Vagina (tissue), 2 donors: ENCODE data around the gene IL20RB. TPM values are rescaled to one million over a fixed set of nuclear protein-coding genes. Genes with fewer than 3 reads are reported as not detected.

ENCODE experiments used
- DNase-seq, 2 donors: peaks; one replicate each; pipeline ENCODE4 v3.0.0-alpha.2; 2017; ENCODE audit errors: extremely low spot score in 2 of 2
- H3K27ac ChIP-seq: fragments of 200-600 bp; sonication (generic); one replicate; pipeline ENCODE4 v1.5.1; 2019
- H3K27me3 ChIP-seq: fragments of 200-600 bp; sonication (generic); one replicate; pipeline ENCODE4 v1.5.1; 2019
- H3K36me3 ChIP-seq, 2 donors: fragments of 200-600 bp; sonication (generic); one replicate each; pipeline ENCODE4 v1.5.1; 2017 to 2019
- H3K4me1 ChIP-seq: fragments of 200-600 bp; sonication (generic); one replicate; pipeline ENCODE4 v1.5.1; 2019
- H3K4me3 ChIP-seq, 2 donors: fragments of 200-600 bp; sonication (generic); 1 replicate in 1 of 2; 2 replicates in 1 of 2; pipeline ENCODE4 v1.5.1; 2016 to 2019
- H3K9me3 ChIP-seq: fragments of 200-600 bp; sonication (generic); one replicate; pipeline ENCODE4 v1.5.1; 2019
- POLR2A ChIP-seq, 2 donors: fragments of 450-650 bp; IDR thresholded peaks; one replicate each; pipeline ENCODE4 v1.6.1; 2017; ENCODE audit warnings: antibody characterized with exemption in 2 of 2, mild to moderate bottlenecking in 2 of 2, moderate library complexity in 2 of 2
- POLR2AphosphoS5 ChIP-seq, 2 donors: sonication (generic); formaldehyde crosslinking; IDR thresholded peaks; one replicate each; pipeline ENCODE4 v1.9.0; 2017; ENCODE audit warnings: antibody characterized with exemption in 2 of 2, mild to moderate bottlenecking in 2 of 2, low read depth in 1 of 2; ENCODE audit not compliant: insufficient read depth in 1 of 2
- intact Hi-C: fragments of 100-400 bp; cut with DNase I; formaldehyde crosslinking; loops from one replicate; pipeline ENCODE4 v1.15.1; 2023
- total RNA-seq: library from RNA; depleted of rRNA; stranded (reverse); fragments of >200 nt; gene quantifications from one replicate; pipeline ENCODE4 v1.2.3, GENCODE V29; 2016
- TF ChIP-seq, protein P1 (sequence below), 3 experiments: fragments of 450-650 bp in 2 of 3; fragments of 200-600 bp in 1 of 3; sonication (generic) in 1 of 3; IDR thresholded peaks; one replicate each; pipeline ENCODE4 v1.5.1; 2017 to 2019; ENCODE audit warnings: antibody characterized with exemption in 3 of 3, mild to moderate bottlenecking in 2 of 3, moderate library complexity in 2 of 3

IL20RB gene
- total RNA-seq, 1 donor from 2014 or later: 67.3 TPM

DNA sequence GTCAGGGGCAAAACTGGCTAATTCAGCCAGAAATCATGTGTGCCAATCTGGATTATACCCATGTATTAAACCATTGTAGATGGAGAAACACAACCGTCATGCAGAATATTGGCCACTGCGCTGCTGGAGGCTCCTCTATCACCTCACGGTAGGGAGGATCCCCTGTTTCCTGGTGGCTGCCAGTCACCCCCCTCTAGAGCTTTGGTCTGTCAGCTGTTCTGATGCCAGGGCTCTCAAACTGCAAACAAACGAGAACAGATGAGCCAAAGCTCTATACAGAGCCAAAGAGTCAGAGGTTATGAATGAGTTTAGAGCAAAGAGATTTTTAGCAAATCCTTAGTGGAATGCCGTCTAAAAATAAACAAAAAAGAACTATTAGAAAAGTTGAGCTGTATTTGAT lies 62.5 kb downstream of the IL20RB start:
- Histone ChIP-seq H3K4me3 (no peak overlapping the region), H3K36me3 (no peaks in the 10 kb centered on the region), H3K27me3 (no peaks in the 10 kb centered on the region), H3K4me1 (no peaks in the 10 kb centered on the region), H3K27ac (no peak overlapping the region), H3K9me3 (no peaks in the 10 kb centered on the region)
- no peak for DNase-seq
- intact Hi-C loops: no loop called here
- TF ChIP-seq POLR2A (IDR thresholded peaks at IDR 0.05) (no peak), POLR2AphosphoS5 (IDR thresholded peaks at IDR 0.05; ENCODE audit: insufficient read depth in 1 of 2, low read depth in 1 of 2) (no peak)
- TF ChIP-seq, protein P1, sequence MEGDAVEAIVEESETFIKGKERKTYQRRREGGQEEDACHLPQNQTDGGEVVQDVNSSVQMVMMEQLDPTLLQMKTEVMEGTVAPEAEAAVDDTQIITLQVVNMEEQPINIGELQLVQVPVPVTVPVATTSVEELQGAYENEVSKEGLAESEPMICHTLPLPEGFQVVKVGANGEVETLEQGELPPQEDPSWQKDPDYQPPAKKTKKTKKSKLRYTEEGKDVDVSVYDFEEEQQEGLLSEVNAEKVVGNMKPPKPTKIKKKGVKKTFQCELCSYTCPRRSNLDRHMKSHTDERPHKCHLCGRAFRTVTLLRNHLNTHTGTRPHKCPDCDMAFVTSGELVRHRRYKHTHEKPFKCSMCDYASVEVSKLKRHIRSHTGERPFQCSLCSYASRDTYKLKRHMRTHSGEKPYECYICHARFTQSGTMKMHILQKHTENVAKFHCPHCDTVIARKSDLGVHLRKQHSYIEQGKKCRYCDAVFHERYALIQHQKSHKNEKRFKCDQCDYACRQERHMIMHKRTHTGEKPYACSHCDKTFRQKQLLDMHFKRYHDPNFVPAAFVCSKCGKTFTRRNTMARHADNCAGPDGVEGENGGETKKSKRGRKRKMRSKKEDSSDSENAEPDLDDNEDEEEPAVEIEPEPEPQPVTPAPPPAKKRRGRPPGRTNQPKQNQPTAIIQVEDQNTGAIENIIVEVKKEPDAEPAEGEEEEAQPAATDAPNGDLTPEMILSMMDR (IDR thresholded peaks at IDR 0.05): no peak

DNA sequence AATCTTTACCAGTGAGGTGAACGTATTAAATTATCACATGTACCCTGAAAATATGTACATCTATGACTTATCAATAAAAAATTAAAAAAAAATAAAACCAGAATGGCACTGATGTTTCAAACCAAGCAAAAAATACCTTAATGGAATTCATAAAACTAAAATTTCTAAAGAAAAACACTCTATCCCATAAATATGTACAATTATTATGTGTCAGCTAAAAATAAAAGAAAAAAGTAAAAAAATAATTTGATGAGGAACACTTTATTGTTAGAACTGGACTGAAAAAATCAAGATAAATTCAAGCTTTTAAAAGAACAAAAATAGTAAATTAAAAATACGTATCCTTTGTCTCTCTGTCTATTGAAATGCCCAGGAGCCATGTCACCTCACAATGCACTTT lies 63.1 kb downstream of the IL20RB start:
- Histone ChIP-seq H3K27me3 (no peaks in the 10 kb centered on the region), H3K9me3 (no peaks in the 10 kb centered on the region), H3K4me3 (no peak overlapping the region), H3K36me3 (no peaks in the 10 kb centered on the region), H3K4me1 (no peaks in the 10 kb centered on the region), H3K27ac (no peak overlapping the region)
- intact Hi-C loops: no loop called here
- DNase-seq: no peak
- TF ChIP-seq, protein P1 (IDR thresholded peaks at IDR 0.05): no peak
- TF ChIP-seq POLR2AphosphoS5 (IDR thresholded peaks at IDR 0.05; ENCODE audit: insufficient read depth in 1 of 2, low read depth in 1 of 2) (no peak), POLR2A (IDR thresholded peaks at IDR 0.05) (no peak)

DNA sequence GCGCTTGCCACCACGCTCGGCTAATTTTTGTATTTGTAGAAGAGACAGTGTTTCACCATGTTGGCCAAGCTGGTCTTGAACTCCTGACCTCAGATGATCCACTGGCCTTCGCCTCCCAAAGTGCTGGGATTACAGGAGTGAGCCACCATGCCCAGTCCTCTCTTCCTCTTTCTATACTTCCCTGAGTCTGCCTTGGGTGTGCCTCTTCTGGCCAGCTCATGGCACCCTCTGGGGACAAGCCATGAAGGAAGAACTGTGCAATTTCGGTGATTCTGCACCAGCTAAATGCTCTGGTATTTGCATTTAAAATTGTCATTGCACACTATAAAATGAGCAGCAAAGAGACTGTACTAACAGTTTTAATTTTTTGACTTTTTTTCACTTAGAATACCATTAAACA lies 66.6 kb downstream of the IL20RB start:
- peak; percentile 13 to 22 for DNase-seq
- no peak overlapping the region for H3K27ac ChIP-seq
- intact Hi-C loops: no loop called here
- H3K4me1 ChIP-seq: no peaks in the 10 kb centered on the region
- no peaks in the 10 kb centered on the region for H3K27me3 ChIP-seq
- TF ChIP-seq, protein P1 (IDR thresholded peaks at IDR 0.05): no peak
- TF ChIP-seq POLR2AphosphoS5 (IDR thresholded peaks at IDR 0.05; ENCODE audit: insufficient read depth in 1 of 2, low read depth in 1 of 2) (no peak), POLR2A (IDR thresholded peaks at IDR 0.05) (no peak)
- no peak overlapping the region for H3K4me3 ChIP-seq
- no peaks in the 10 kb centered on the region for H3K9me3 ChIP-seq
- H3K36me3 ChIP-seq: no peaks in the 10 kb centered on the region

DNA sequence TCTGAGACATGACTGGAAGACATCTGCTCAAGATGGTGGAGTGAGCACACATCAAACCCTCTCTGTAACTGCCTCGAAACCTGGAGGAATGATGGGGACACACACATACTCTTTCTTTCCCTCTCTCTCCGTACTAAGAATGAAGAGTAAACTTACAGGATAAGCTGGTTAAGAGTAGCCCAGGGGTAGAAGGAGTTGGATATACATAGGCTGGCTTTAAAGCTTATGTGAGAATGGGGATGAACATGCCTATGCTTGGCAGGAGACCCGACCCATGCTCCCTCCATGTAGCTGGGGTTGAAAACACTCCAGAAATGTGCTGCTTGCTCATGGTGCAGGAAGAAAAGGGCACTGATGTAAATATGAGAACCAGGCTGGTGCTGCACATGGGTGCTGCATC lies 68.9 kb downstream of the IL20RB start:
- intact Hi-C loops: no loop called here
- no peak for DNase-seq
- Histone ChIP-seq H3K27me3 (no peaks in the 10 kb centered on the region), H3K9me3 (no peaks in the 10 kb centered on the region), H3K4me1 (no peaks in the 10 kb centered on the region), H3K4me3 (no peak overlapping the region), H3K27ac (no peak overlapping the region), H3K36me3 (no peaks in the 10 kb centered on the region)
- TF ChIP-seq, protein P1 (IDR thresholded peaks at IDR 0.05): no peak
- TF ChIP-seq POLR2A (IDR thresholded peaks at IDR 0.05) (no peak), POLR2AphosphoS5 (IDR thresholded peaks at IDR 0.05; ENCODE audit: insufficient read depth in 1 of 2, low read depth in 1 of 2) (no peak)

DNA sequence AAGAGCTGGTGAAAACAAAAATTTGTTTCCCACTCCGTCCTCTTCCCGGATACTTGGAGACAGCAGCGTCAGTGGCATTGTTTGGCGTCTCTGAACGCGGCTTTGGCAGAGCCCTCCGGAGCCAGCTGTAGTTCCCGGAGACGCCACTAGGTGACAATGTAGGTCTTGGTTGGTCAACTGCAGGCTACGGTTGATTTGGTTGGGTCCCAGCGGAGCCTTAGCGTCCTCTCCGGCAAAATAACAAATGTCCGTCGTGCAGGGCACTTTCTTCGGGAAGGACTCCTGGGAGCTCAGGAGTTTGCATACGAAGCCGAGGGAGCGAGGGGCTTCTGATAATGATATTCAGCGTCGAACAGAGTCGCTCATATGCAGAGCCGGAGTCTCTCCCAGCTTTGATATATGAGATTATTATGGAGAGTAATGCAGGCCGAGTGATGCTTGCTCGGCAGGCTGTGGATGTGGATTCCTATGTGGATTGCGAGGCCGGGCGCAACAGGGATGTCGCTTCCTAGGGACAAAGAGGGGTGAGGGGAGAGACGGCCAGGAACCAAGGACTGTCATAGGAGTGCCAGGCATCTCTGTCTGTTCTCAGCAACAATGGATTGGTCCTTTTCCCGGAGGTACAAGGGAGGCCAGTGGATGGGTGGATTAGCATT lies 74.8 kb downstream of the IL20RB start:
- Histone ChIP-seq H3K4me3 (peak overlapping the region; percentile 22 to 44), H3K9me3 (no peaks in the 10 kb centered on the region), H3K4me1 (no peaks in the 10 kb centered on the region), H3K27ac (no peak overlapping the region), H3K36me3 (no peaks in the 10 kb centered on the region), H3K27me3 (no peaks in the 10 kb centered on the region)
- intact Hi-C loops: no loop called here
- TF ChIP-seq, protein P1 (IDR thresholded peaks at IDR 0.05): peak; percentile 60 to 90 (median 74)
- no peak for TF ChIP-seq POLR2AphosphoS5 (IDR thresholded peaks at IDR 0.05; ENCODE audit: insufficient read depth in 1 of 2, low read depth in 1 of 2)
- no peak for DNase-seq
